HuH-7 (cell line): ENCODE measurements around the gene CLEC16A.

Experiments used
- DNase-seq: peaks from one replicate; pipeline ENCODE4 v3.0.0; 2011; ENCODE audit warnings: low spot score

Gene CLEC16A

GRCh38 chr16:11016524-11016988 is 72.2 kb downstream of the CLEC16A start:
- peak; percentile 28 for DNase-seq

GRCh38 chr16:11016993-11017392 is 72.6 kb downstream of the CLEC16A start:
- no peak for DNase-seq

- DNase-seq, result no peak
These were observed 73.1 kb downstream of the CLEC16A start for GRCh38 chr16:11017499-11017898.

DNA sequence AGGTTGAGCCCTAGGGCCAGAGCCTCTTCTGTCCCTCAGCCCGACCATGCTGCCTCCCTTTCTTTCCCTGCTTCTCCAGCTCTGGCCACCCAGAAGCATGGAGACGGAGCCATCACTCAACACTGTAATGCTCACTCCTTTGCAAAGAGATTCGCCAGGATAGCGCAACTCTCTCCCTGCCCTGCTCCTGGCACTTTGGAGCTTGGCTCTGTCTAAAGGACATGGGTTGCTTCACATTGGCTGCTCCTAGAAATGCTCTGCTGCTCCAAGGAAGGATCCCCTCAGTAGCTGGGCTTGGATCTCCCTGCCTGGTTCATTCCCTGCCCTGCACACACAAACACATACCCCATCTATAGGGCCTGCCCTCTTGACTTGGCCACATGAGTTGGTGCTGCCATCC is 76.0 kb downstream of the CLEC16A start:
- no peak for DNase-seq

GRCh38 chr16:11020792-11021551 is 76.6 kb downstream of the CLEC16A start:
- DNase-seq, result no peak

DNA sequence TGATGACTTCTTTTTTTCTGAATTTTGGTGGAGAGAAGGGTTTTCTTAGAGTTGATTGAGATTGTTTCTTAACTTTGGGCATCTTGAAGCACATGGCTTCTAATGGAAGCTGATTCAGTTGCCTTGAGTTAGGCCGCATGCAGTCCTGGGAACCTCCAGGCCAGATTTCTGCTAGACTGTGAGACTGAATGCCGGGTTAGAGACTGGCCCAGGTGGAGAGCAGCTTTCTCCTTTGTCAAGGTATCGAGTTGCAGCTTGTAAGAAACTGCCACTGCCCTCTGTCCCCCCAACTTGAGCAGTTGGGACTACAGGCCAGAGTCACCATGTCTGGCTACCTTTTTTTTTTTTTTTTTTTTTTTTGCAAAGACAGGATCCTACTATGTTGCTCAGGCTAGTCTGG is 77.6 kb downstream of the CLEC16A start:
- DNase-seq, result no peak

GRCh38 chr16:11023262-11024039 is 79.1 kb downstream of the CLEC16A start:
- DNase-seq, result no peak

DNA sequence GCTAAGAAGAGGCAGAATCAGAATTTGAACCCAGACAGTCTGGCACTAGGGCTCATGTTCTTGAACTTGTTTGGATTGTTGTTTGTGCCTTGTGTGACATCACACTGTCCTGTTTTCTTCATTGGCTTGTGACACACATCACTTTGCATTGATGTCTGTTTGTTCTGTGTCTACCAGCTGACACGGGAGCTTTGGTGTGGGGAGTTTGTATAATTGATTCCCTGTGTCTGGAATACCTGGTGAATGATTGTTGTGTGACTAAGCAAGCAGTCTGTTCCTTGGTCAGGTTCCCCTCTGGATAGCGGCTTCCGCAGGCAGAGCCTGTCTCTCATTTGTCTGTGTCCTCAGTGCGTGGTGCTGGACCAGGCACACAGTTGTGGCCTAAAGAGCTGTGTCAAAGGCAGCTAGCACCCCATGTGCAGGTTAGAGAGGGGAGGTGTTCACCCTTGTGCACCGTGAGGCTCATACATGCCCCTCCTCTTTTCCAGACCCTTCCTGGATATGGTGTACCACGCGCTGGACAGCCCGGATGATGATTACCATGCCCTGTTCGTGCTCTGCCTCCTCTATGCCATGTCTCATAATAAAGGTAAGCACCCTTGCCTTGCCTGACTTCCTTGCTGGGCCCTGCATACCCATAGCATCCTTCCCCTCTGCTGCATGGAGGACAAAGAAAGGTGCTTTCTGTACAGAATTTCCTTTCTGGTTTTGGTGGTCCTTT is 80.1 kb downstream of the CLEC16A start:
- DNase-seq, result no peak

- DNase-seq, result no peak
These were observed 80.8 kb downstream of the CLEC16A start for GRCh38 chr16:11025120-11025531.

DNA sequence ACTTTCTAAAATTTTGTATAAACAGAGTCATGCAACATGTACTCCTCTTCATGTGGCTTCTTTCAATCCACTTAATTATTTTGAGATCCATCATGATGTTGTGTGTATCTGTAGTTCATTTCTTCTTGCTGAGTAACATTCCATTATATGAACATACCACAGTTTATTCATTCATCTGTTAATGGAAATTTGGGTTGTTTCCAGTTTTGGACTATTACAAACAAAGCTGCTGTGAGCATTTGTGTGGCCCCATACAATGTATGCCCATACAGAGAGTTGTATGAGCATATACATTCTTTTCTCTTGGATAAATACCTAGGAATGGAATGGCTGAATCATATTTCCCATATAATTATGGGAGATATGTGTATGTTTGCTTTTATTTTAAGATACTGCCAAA is 85.6 kb downstream of the CLEC16A start:
- DNase-seq, result no peak

DNA sequence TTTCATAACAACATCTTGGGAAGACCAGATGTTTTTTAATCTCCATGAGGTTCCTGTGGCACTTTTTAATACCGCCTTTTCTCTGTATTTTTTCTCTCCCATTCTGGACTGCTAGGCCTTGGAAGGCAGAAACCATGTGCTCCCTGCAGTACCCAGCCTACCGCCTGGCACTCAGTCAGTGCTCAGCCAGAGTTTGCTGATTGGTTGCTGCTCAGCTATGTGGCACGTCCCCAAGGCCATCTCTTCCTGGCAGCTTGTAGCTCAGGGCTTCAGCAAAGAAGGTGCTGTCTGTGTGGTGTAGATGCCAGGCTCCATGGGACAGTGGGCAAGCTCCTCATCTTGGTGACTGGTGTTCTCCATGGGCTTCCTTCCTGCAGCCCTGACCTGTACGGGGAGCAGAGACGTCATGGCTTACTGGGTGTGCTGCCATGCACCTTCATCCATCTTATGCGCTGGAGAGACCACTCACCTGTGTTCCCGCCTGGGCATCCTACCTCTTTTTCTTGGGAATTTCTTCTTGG is 86.7 kb downstream of the CLEC16A start:
- no peak for DNase-seq

DNA sequence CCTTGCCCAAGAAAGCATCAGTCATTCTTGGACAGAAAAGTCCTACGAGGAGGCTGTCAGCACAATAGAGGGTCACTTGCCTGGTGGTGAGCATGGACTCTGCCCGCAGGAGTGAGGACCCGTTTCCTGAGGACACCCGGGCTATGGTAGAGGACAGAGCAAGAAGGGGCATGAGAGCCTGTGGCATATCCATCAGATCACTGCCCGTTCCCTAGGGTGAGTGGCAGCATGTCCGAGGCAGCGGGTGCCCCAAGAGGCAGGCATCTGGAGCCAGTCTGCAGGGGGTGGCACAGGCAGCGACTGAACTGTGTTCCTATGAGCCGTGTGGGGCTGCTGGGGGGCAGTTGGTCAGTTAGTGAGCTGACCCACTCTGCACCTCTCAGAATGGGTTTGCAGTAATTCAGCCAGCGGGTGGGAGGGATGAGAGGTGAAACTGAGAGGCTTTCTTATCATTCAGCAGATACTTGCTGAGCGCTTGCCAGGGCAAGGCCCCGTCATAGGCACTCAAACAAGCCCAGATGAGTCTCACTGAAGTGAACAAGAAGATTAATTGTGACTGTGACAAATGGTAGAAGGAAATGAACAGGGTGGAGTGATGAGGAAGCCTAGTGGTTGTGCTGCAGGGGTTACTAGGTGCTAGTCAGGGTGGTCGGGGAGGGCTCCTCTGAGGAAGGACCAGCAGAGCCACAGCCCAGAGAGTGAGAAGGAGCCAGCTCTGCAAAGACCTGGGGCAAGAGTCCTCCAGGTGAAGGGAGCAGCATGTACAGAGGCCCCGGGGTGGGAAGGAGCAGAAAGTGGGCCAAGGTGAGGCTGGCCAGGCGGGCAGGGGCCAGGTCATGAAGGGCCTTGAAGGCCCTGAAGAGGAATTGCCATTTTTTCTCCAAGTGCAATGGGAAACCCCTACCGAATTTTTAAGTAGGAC is 87.9 kb downstream of the CLEC16A start:
- no peak for DNase-seq

GRCh38 chr16:11032922-11033291 is 88.5 kb downstream of the CLEC16A start:
- no peak for DNase-seq

- no peak for DNase-seq
These were observed 89.5 kb downstream of the CLEC16A start for GRCh38 chr16:11033629-11034420.

DNA sequence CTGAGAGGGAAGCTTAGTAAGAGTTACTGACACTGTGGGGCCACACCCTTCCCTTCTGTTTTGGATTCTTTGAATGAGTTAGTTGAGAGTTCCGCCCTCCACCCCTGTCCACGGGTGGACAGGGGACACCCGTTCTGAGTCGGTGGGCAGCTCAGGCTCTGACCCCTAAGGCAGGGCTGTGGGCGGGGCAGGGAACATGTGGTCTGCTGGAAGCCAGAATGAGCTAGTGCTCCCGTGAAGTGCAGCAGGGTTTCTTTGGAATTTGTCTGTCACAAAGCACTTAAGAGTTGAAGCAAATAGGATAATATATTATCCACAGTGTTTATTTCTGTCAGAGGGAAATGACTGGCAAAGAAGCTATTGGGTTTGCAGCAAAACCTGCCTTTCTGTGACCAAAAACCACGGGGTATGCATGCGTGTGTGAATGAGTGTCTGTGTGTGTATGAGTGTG is 90.1 kb downstream of the CLEC16A start:
- no peak for DNase-seq

DNA sequence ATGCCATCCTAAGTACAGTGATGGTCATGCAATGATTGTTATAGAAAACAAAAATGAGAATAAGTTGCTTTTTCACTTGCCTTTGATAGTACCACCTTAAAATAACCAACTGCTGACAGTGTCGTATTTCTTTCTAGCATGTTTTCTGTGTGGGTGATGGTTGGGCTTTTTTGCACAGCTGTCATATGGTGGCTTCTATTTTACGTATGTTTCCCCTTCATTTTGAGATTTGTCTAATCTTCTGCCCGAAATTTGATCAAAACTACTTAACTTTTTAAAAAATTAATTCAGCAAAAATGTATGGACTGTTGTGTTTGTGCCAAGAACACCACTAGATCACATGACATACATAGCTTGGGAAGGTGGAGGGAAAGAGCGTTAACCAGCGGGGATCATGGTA is 90.7 kb downstream of the CLEC16A start:
- no peak for DNase-seq

GRCh38 chr16:11036040-11036439 is 91.7 kb downstream of the CLEC16A start:
- no peak for DNase-seq

DNA sequence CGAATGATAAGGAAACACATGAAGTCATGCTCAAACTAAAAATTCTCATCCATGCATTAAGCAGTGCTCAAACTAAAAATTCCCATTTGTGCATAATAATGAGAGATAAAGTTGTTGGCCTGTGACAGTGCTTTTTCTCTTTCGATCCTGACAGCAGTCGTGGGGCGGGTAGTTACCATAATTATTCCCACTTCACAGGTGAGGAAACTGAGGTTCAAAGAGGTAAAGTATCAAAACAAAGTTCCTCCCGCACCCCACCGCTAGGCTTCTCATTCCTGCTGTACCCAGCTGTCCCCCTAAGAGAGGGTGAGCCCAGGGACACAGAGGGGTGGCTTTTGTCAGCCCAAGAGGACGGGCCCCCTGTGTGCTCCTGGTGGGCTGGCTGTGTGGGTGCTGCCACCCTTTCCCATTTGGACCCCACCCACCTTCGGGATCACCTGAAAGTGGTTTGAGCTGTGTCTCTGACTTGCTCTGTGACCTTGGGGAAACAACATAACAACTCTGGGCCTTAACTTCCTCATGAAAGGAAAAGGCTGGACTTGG is 92.6 kb downstream of the CLEC16A start:
- DNase-seq, result no peak

- DNase-seq, result no peak
These were observed 93.9 kb downstream of the CLEC16A start for GRCh38 chr16:11038305-11038704.

DNA sequence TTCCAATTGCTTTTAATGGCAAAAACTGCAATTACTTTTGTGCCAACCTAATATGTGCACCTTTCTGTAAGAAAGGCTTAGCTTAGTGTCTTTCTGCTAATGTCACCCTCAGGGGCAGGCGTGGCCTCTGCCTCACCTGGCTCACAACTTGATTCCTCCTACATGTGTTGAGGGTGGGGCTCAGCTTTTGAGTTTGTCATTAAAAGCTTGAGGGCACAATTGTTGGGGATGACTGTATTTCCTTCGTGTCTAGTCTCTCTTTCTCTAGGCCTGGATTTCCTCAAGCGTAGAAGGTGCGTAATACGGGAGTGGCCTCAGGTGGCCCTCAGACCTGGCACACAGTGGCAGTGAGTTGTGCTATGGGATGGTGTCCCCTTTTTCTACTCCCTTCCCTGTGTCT is 94.4 kb downstream of the CLEC16A start:
- no peak for DNase-seq
